ENCODE results near the gene LGI4.

The LGI4 gene
- long read RNA-seq, donor 1, partial matches to known transcripts: 0 of 1 reads
- long read RNA-seq, donor 1, other reads (novel, unspliced or antisense): 0 of 1 reads
- long read RNA-seq, donor 2, partial matches to known transcripts: 7 of 33 reads
- long read RNA-seq, donor 2, other reads (novel, unspliced or antisense): 25 of 33 reads
- long read RNA-seq, donor 3, partial matches to known transcripts: 0 of 1 reads
- long read RNA-seq, donor 3, other reads (novel, unspliced or antisense): 0 of 1 reads
- long read RNA-seq, donor 4, partial matches to known transcripts: 0 of 2 reads
- long read RNA-seq, donor 4, other reads (novel, unspliced or antisense): 0 of 2 reads
- long read RNA-seq, donor 5, partial matches to known transcripts: 10 of 49 reads
- long read RNA-seq, donor 5, other reads (novel, unspliced or antisense): 38 of 49 reads
- long read RNA-seq, donor 6, partial matches to known transcripts: 7 of 36 reads
- long read RNA-seq, donor 6, other reads (novel, unspliced or antisense): 29 of 36 reads
- long read RNA-seq, donor 7: 0 reads
- long read RNA-seq, donor 8: 0 reads

- no peak for DNase-seq
Measured at GRCh38 chr19:35134601-35135242, at the start of gene LGI4. TSS of gene LGI4 (minus strand) at chr19:35135059. CDS start at chr19:35134680, 379 bp downstream.

GRCh38 chr19:35184267-35184666 is 49.4 kb upstream of the LGI4 start:
- DNase-seq: no peak

DNA sequence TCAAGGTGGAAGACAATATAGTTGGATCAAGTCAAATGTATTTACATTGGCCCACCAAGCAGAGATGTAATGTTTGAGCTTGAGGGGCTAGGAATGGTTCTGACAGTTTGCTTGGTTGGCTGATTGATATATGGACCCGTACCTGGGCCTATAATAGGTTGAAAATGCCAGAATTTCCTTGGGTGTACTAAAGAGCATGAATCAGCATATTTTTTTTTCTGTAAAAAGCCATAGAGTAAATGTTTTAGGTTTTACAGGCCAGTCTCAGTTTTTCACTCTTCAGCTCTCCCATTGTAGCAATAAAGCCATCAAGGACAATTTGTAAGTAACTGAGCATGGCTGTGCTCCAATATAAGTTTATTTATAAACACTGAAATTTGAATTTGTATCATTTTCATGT is 46.5 kb upstream of the LGI4 start:
- DNase-seq: no peak

DNA sequence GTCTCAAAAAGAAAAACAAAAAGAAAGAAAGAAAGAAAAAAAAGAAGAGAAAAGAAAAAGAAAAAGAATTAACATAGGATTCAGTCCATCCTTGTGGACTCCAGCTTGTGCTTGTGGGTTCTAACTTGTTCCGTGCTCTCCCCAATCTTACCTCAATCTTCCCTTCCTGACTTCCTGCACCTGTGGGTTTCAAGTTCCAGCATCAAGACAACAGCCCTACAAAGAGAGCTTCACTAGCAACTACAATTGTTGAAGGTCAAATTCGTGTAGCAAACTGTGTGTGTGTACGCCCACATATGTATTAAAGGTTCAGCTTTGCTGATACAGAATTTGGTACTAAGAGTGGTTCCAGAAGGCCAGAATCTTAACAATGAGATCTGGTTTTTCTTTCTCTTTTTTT is 45.0 kb upstream of the LGI4 start:
- no peak for DNase-seq

DNA sequence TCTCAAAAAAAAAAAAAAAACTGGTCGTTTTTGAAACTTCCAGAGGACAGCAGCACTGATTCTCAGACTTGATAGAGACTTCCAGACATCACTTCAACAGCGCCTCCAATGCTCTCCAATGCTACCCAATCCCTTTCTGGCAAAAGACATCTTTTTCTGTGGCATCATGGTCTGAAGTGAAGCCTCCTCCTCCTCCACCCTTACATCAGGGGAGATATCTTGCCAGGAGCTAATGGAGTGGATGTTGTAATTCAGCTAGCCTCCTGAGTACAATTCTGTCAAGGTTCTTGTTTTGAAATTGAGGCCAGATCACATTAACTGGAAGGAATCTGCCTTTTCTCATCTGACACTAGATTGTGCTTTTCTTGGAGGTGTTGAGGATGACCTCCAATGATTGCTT is 43.8 kb upstream of the LGI4 start:
- DNase-seq: no peak

DNA sequence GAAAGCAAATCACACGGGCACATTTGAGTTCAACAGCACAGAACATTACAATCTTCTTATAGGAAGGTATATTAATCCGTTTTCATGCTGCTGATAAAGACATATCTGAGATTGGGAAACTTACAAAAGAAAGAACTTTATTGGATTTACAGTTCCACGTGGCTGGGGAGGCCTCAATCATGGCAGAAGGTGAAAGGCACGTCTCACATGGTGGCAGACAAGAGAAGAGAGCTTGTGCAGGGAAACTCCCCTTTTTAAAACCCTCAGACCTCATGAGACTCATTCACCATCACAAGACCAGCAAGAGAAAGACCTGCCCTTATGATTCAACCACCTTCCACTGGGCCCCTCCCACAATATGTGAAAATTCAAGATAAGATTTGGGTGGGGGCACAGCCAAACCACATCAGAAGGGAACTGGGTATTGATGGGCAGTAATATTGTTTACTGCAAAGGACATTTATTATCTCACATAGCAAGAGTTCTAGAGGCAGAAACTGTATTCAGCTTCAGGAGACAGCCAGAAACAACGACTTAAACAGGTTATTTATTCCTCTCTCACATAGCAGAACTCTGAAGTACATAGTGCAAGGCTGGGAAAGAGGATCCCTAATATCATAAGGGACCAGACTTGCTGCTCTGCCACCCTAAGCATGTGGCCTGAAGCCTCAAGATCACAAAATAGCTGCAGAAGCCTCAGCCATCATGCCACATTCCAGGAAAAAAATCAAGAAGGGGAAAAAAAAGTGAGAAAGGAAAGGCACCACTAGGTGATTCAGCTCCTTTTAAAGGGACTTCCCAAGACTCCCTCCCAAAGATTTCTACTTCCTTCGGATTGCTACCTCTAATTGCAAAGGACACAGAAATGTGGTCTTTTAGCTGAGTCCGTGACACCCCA is 42.8 kb upstream of the LGI4 start:
- no peak for DNase-seq

DNA sequence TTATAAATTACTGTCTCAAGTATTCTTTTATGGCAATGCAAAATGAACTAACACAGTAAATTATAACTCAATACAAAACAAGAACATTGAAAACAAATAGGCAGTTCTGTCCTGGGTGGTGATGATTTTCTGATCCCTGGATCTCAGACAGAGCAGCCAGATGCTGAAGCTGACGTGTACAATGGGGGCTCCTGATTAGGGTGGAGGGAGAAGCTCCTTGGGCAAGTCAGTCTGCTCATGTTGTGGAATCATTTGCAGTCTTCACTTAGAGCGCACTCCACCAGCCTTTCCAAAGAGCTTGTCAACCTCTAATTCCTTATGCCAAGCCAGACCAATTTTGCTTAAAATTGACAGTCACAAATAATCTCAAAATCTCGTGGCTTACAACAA is 41.3 kb upstream of the LGI4 start:
- no peak for DNase-seq

DNA sequence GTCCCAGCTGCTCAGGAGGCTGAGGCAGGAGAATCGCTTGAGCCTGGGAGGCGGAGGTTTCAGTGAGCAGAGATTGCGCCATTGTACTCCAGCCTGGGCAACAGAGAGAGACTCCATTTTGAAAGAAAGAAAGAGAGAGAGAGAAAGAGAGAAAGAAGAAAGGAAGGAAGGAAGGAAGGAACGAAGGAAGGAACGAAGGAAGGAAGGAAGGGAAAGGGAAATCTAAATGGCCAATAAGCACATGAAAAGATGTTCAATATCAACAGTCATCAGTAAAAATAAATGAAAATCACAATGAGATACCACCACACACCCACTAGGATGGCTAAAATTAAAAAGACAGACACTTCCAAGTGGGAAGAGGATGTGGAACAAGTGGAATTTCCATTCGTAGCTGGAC is 39.4 kb upstream of the LGI4 start:
- DNase-seq: no peak

GRCh38 chr19:35171730-35172129 is 36.9 kb upstream of the LGI4 start:
- no peak for DNase-seq

DNA sequence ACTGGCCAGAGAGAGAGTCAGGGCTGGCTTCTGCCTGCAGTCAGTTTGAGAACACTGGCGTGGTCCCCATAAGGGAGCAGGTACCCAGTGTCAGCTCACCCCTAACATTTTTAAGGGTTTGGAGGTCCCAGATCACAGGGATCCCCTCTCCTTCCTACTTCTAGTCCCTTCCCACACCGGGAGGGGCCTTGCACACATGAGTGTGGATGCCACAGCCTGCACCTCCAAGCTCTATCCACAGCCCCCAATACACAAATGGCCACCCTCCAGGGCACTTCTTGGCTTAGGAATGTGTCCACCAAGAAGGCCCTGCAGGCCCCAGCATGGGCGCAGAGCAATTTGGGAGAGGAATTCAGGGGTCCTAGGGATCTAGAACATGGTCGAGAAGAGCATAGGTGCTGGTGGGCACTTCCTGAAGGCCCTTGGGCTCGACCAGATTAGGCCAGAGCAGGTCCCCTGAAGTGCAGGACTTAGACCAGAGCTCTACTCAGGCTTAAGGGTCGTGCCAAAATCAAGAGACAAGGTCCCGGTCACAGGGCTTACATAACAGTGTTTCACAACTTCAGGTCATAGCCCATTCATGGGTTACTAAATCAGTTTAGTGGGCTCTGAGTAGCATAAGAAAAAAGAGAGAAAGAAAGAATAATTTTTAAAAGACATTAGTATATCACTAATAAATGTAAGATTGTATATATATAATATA is 35.7 kb upstream of the LGI4 start:
- no peak for DNase-seq

DNA sequence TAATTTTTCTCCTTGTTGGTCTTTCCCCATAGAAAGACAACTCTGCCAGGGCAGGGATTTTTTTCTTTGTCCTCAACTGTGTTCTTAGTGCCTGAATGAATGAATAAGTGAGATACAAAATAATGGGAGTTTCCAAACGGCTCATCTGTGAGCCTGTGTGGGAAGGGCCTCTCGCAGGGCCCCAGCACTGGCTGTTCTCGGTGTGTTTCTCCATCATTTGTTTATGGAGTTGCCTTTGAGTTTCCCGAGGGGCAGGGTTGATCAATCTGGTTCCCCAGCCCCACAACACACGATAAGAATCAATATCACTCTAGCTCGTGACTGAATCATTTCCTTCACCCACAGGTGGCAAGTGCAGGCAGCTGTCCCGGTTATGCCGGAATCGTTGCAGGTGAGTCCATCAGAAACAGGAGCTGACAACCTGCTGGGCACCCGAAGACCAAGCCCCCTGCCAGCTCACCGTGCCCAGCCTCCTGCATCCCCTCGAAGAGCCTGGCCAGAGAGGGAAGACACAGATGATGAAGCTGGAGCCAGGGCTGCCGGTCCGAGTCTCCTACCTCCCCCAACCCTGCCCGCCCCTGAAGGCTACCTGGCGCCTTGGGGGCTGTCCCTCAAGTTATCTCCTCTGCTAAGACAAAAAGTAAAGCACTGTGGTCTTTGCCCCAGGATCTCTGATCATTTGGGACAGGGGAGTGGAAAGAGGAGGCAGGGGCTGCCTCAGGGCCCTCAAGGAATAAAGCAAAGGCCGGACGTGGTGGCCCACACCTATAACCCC is 34.5 kb upstream of the LGI4 start:
- DNase-seq: no peak

DNA sequence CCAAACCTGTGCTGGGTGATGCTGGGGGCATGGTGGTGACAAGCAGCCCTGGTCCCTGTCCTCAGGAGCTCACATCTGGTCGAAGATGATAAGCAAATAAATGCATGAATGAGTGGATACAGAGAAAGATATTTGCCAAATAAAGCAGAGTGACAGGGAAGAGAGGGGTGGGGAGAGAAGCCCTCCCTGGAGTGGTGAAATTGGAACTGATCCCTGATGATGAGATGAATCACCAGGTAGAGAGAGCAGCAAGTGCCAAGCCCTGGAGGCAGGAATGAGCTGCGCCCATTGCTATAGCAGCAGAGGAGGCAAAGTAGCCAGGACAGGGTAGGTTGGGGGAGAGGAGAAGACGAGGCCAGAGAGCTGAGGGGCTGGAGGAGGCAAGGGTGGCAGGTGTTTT is 33.3 kb upstream of the LGI4 start:
- no peak for DNase-seq

DNA sequence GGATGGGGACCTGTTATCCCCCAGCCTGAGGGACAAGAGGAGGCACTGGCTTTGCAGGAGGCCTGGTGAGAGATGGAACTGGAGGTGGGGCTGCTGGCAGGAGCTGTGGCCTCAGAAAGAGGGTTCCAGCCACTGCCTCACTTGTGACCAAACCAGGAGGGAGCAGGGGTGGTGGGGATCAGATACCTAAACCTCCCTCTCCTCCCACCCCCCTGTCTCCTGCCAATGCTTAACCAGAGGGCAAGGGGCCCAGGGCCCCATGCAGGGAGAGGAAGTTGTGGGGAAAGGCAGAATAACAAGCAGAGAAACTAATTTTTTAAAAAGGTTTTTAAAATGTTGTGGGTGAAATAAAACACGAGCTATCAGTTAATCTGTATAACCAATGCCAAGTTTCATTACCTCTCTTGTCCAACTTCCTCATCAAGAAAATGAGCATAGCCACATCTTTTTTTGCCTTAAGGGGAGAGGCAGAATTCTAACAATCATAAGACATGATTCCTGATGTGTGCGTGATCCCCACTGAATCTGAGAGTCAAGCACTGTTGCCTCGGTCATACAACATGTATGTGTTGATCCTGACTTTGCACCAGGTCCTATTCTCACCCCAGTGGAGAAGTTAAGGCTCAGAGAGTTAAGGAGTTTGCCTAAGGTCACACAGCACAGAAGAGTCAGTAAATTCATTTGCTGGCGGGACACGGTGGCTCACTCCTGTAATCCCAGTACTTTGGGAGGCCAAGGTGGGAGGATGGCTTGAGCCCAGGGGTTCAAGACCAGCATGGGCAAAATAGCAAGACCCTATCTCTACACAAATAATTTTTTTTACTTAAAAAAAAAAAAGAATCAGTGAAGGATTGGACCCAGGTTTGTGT is 32.6 kb upstream of the LGI4 start:
- no peak for DNase-seq

DNA sequence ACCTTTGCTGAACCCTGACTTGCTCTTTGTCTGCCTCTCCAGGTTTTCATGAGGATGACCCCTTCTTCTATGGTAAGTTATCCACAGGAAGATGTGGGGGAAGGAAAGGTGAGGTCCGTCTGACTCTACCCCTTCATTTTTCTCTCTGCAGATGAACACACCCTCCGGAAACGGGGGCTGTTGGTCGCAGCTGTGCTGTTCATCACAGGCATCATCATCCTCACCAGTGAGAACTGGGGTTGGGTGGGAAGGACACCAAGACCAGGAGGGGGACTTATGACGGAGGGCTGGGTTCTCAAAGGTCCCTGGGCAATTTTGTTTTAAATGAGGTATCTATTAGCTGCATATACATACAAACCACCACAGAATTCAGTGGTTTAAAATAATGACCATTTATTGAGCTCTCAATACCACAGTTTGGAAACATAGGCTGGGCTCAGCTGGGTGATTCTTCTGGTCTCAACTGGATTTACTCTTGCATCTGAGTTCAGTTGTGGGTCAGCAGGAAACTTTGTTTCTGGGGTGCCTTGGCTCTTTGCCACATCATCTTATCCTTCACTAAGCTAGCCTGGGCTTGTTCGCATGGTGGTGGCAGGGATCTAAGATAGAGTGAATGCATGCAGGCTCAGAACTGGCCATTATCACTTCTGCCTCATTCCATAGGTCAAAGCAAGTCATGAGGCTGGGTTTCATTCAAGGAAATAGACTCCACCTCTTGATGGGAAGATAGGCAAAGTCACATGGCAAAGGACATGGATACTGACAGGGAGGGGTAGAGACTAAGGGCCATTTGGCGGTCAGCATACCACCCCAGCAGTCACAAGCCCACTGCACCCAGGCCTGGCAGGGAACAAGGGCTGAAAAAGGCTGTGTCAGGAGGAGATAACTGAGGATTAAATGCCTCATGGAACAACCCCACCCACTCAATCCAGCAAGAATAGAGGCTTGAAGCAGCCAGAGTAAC is 31.5 kb upstream of the LGI4 start:
- DNase-seq: no peak

- no peak for DNase-seq
Measured at GRCh38 chr19:35165200-35166058, 30.6 kb upstream of the LGI4 start.

- no peak for DNase-seq
Measured at GRCh38 chr19:35164418-35164817, 29.6 kb upstream of the LGI4 start.

DNA sequence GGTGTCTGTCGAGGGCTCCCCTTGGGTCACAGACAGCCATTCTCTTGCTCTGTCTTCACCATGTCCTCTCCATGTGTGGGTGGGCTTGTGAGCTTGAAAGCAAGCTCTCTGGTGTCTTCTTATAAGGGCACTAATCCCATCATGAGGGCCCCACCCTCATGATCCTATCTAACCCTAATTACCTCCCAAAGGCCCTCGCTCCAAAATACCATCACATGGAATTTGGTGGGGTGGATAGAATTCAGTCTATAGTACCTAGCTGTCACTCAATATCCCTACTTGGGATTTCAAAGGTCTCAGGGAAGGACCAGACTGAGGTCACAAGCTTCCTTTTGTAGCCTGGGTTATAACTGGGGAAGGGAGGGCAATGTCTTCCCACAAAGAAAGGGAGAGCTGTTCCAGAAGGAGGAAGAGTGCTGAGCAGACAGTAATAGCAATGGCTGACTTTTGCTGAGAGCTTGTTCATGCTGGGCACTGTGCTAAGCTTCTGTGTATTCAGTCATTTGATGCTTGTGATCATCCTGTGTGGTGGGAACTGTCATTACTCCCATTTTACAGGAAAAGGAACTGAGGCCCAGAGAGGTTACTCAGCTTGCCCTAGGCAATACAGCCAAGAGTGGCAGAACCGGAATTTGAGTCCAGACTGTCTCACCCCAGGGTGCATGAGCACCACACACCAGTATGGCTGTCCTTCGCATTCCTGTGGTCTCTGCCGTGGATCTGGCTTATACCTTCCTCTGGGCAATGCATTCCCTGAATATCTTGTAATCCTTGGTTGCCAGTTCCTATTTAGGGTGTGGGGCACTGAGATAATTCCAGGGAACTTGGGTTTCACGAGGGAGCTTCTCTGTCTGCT is 27.8 kb upstream of the LGI4 start:
- DNase-seq: no peak
